Endothelial cell of umbilical vein (primary cell): ENCODE measurements around the gene RIT2. TPM values are rescaled to one million over a fixed set of nuclear protein-coding genes. Genes with fewer than 3 reads are reported as not detected.

ENCODE experiments used
- BruUV-seq: library from RNA; stranded (reverse); fragments of 400-500 nt; replicated peaks from 2 replicates; lab custom pipeline; 2021; lab: Mats Ljungman, UMichigan
- CTCF ChIA-PET: fragments of 300-600, 350-600 bp; sonication (Branson Sonifier 250); formaldehyde crosslinking; loops from one replicate; lab custom pipeline; 2021; ENCODE audit warnings: antibody characterized with exemption, inconsistent platforms; lab: Charles Lee
- POLR2A ChIA-PET: fragments of 300-600, 350-600 bp; sonication (Branson Sonifier 250); formaldehyde crosslinking; loops from one replicate; lab custom pipeline; 2021; ENCODE audit warnings: antibody characterized with exemption, inconsistent platforms; lab: Charles Lee
- DNase-seq: peaks from one replicate; pipeline ENCODE4 v3.0.0-alpha.2; 2011; ENCODE audit warnings: low read depth, low spot score
- FAIRE-seq: peaks from 2 replicates; lab custom pipeline; 2011; peaks lifted over from hg19 to GRCh38; lab: Jason Lieb, UNC
- H2AFZ ChIP-seq: 2 replicates; pipeline ENCODE4 v1.6.0; 2012; ENCODE audit warnings: low read depth, low read length, control low read depth, inconsistent platforms
- H3K27ac ChIP-seq: 2 replicates; pipeline ENCODE4 v1.5.1; 2011; ENCODE audit warnings: low read depth, mild to moderate bottlenecking, control low read depth, low read length, moderate library complexity; ENCODE audit not compliant: insufficient read depth
- H3K27me3 ChIP-seq, 2 experiments: 2 replicates each; pipeline versions ENCODE4 v1.6.0 to v1.6.1; 2011; ENCODE audit warnings: low read length in 2 of 2, mixed read lengths in 1 of 2; ENCODE audit not compliant: control insufficient read depth in 2 of 2, insufficient read depth in 2 of 2
- H3K36me3 ChIP-seq, 2 experiments: 2 replicates in 1 of 2; 3 replicates in 1 of 2; pipeline ENCODE4 v1.5.1; 2011; ENCODE audit warnings: low read length in 2 of 2, mild to moderate bottlenecking in 1 of 2, moderate library complexity in 1 of 2; ENCODE audit not compliant: control insufficient read depth in 2 of 2, insufficient read depth in 2 of 2; ENCODE audit errors: extremely low read depth in 1 of 2
- H3K4me1 ChIP-seq: 3 replicates; pipeline ENCODE4 v1.5.1; 2011; ENCODE audit warnings: mild to moderate bottlenecking, low read length; ENCODE audit not compliant: control insufficient read depth, insufficient read depth; ENCODE audit errors: extremely low read depth
- H3K4me2 ChIP-seq: 2 replicates; pipeline ENCODE4 v1.6.1; 2011; ENCODE audit warnings: low read length, control low read depth, mixed read lengths; ENCODE audit not compliant: insufficient read depth
- H3K4me3 ChIP-seq, 3 experiments: fragments of 200-600 bp in 1 of 3; sonication (generic), shearing (Covaris generic) in 1 of 3; replicated peaks in 1 of 3; 2 replicates each; pipeline ENCODE4 v1.5.1; 2011 to 2016; ENCODE audit warnings: control low read depth in 3 of 3, low read length in 3 of 3, mild to moderate bottlenecking in 2 of 3, inconsistent platforms in 1 of 3, low read depth in 1 of 3, moderate library complexity in 1 of 3; ENCODE audit not compliant: insufficient read depth in 1 of 3
- H3K79me2 ChIP-seq: 2 replicates; pipeline ENCODE4 v1.6.0; 2012; ENCODE audit warnings: low read length, inconsistent platforms; ENCODE audit not compliant: control insufficient read depth, insufficient read depth
- H3K9ac ChIP-seq: replicated peaks from 2 replicates; pipeline ENCODE3; 2011; ENCODE audit warnings: low read length, control low read depth; ENCODE audit not compliant: insufficient read depth; ENCODE audit errors: extremely low read depth
- H3K9me1 ChIP-seq: replicated peaks from 3 replicates; pipeline ENCODE4 v1.6.0; 2011; ENCODE audit warnings: mild to moderate bottlenecking, low read length; ENCODE audit not compliant: control insufficient read depth, insufficient read depth; ENCODE audit errors: extremely low read depth
- H3K9me3 ChIP-seq: replicated peaks from 2 replicates; pipeline ENCODE4 v1.5.1; 2012; ENCODE audit warnings: low read length, inconsistent platforms; ENCODE audit not compliant: control insufficient read depth, insufficient read depth
- H4K20me1 ChIP-seq: replicated peaks from 2 replicates; pipeline ENCODE3; 2011; ENCODE audit warnings: mild to moderate bottlenecking, low read length; ENCODE audit not compliant: control insufficient read depth, insufficient read depth; ENCODE audit errors: extremely low read depth
- CTCF ChIP-seq, 2 donors: IDR thresholded peaks; 1 replicate in 1 of 2; 2 replicates in 1 of 2; pipeline ENCODE4 v1.5.1; 2011; ENCODE audit warnings: low read length in 2 of 2, mild to moderate bottlenecking in 2 of 2, moderate library complexity in 2 of 2, control low read depth in 1 of 2, inconsistent platforms in 1 of 2, low read depth in 1 of 2; ENCODE audit not compliant: insufficient read depth in 1 of 2; ENCODE audit errors: extremely low read depth in 1 of 2
- FOS ChIP-seq: IDR thresholded peaks from 2 replicates; pipeline ENCODE4 v1.6.1; 2011; ENCODE audit warnings: mild to moderate bottlenecking, low read length, moderate library complexity, borderline replicate concordance; ENCODE audit not compliant: insufficient read depth
- MAX ChIP-seq: IDR thresholded peaks from 2 replicates; pipeline ENCODE4 v1.6.1; 2011; ENCODE audit not compliant: insufficient read depth, insufficient read length
- POLR2A ChIP-seq: IDR thresholded peaks from 2 replicates; pipeline ENCODE4 v1.6.1; 2012; ENCODE audit warnings: low read depth, mild to moderate bottlenecking, control low read depth, low read length
- dilution Hi-C: fragments of 300-500 bp; cut with MboI; formaldehyde crosslinking; loops from one replicate; pipeline ENCODE4 v1.15.0; 2019; ENCODE audit warnings: low sequenced_read_pairs; ENCODE audit not compliant: extremely low pct_ligation_motif_present
- intact Hi-C: fragments of 100-400 bp; cut with micrococcal nuclease; formaldehyde crosslinking; loops from one replicate; pipeline ENCODE4 v1.10.0; 2022
- polyA plus RNA-seq, 4 experiments: library from polyadenylated mRNA; depleted of rRNA in 3 of 4; stranded (reverse) in 3 of 4; unstranded in 1 of 4; fragments of >200 nt; gene quantifications; 2 replicates each; pipeline versions ENCODE4 v1.2.1 to v1.2.3, GENCODE V29; 2011 to 2012; ENCODE audit warnings: missing spikeins in 1 of 4
- total RNA-seq: library from RNA; stranded (reverse); gene quantifications from 2 replicates; pipeline ENCODE4 v1.2.3, GENCODE V29; 2021

RIT2 gene
- total and polyA plus RNA-seq, 2 donors (not counting 3 experiments of a cell fraction or from before 2014, with no cell fraction given): not detected

- dilution Hi-C loops (no loop called here), intact Hi-C loops (no loop called here)
- H3K9ac ChIP-seq: no peak overlapping the region
- no peaks in the 10 kb centered on the region for H3K36me3 ChIP-seq
- H3K27ac ChIP-seq: no peak overlapping the region
- BruUV-seq: no TSS peak
- no peaks in the 10 kb centered on the region for H3K4me1 ChIP-seq
- ChIA-PET CTCF (no interaction called here), POLR2A (no interaction called here)
- no peaks in the 10 kb centered on the region for H3K9me1 ChIP-seq
- no peak overlapping the region for H2AFZ ChIP-seq
- FAIRE-seq: no peak
- TF ChIP-seq MAX: no peak
- no peaks in the 10 kb centered on the region for H3K27me3 ChIP-seq
- H3K4me2 ChIP-seq: no peak overlapping the region
- no peak for DNase-seq
- H3K9me3 ChIP-seq: no peaks in the 10 kb centered on the region
- no peaks in the 10 kb centered on the region for H4K20me1 ChIP-seq
- H3K79me2 ChIP-seq: no peaks in the 10 kb centered on the region
- H3K4me3 ChIP-seq: no peak overlapping the region
These were observed 7.5 kb upstream of the RIT2 start for GRCh38 chr18:43122955-43123354.

GRCh38 chr18:43116699-43117294 is 1.3 kb upstream of the RIT2 start:
- FAIRE-seq (no peak), DNase-seq (no peak)
- no peaks in the 10 kb centered on the region for H3K9me3 ChIP-seq
- H3K4me3 ChIP-seq: no peak overlapping the region
- H3K9ac ChIP-seq: no peak overlapping the region
- no peak overlapping the region for H3K4me2 ChIP-seq
- no peaks in the 10 kb centered on the region for H3K36me3 ChIP-seq
- TF ChIP-seq FOS (no peak), CTCF (IDR thresholded peaks at IDR 0.05; ENCODE audit: extremely low read depth in 1 of 2, insufficient read depth in 1 of 2, low read depth in 1 of 2, low read length in 2 of 2) (no peak), POLR2A (no peak)
- dilution Hi-C loops (no loop called here), intact Hi-C loops (no loop called here)
- H3K9me1 ChIP-seq: no peaks in the 10 kb centered on the region
- CTCF ChIA-PET: no interaction called here
- H3K27ac ChIP-seq: no peak overlapping the region
- no peaks in the 10 kb centered on the region for H4K20me1 ChIP-seq
- H2AFZ ChIP-seq: no peak overlapping the region
- no peaks in the 10 kb centered on the region for H3K4me1 ChIP-seq
- no peaks in the 10 kb centered on the region for H3K27me3 ChIP-seq
- no TSS peak for BruUV-seq
- no peaks in the 10 kb centered on the region for H3K79me2 ChIP-seq
- POLR2A ChIA-PET: no interaction called here
